AG09309 (cell line): ENCODE measurements around the gene IL20RB.

Source experiments
- DNase-seq: peaks from one replicate; pipeline ENCODE4 v3.0.0-alpha.2; 2010; ENCODE audit warnings: low read depth
- H3K4me3 ChIP-seq: 2 replicates; pipeline ENCODE4 v1.5.1; 2011; ENCODE audit warnings: mild to moderate bottlenecking, low read depth, low read length, moderate library complexity; ENCODE audit not compliant: control insufficient read depth
- CTCF ChIP-seq: IDR thresholded peaks from 2 replicates; pipeline ENCODE4 v1.5.1; 2011; ENCODE audit warnings: mild to moderate bottlenecking, low read depth, low read length, inconsistent platforms; ENCODE audit not compliant: insufficient read depth, control insufficient read depth; ENCODE audit errors: missing control alignments

IL20RB gene

GRCh38 chr3:136932523-136932922 lies 25.3 kb upstream of the IL20RB start:
- TF ChIP-seq CTCF: no peak
- no peak for DNase-seq
- no peak overlapping the region for H3K4me3 ChIP-seq

DNA sequence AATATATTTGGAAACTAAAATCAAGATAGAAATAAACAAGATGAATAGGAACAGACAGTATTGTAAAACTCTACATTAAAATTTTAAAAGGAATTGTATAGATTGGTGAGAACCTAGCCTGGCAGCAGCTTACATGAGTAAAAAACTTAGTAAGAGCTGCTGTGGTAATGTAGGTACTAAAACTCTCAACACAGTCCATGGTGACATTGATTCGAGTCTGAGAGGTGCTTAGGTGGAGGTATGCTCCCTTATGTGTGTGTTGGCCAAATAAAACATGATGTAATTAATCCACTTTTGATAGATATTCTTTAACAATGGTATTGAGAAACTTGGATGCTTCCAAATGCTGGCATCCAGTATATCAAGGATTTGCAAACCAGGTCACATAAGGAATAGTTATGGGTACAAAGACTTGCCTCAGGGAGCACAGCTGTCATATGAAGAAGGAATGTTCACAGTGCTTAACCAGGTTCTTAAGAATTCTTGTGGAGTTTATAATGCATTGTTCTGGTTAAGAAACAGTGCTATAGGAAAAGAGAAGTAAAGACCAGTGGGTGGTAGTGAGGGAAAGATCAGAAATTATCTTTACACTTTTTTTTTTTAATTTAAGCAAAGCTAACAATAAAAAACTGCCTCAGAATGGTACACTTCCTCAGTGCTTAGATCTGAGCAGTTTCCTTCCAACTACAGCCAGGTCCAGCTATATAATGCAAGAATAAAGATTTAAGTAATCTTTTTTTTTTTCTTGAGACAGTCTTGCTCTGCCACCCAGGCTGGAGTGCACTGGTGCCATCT lies 24.6 kb upstream of the IL20RB start:
- no peak overlapping the region for H3K4me3 ChIP-seq
- no peak for DNase-seq
- no peak for TF ChIP-seq CTCF

- TF ChIP-seq CTCF: no peak
- no peak for DNase-seq
- H3K4me3 ChIP-seq: no peak overlapping the region
These were observed 20.6 kb upstream of the IL20RB start for GRCh38 chr3:136937175-136937574.

DNA sequence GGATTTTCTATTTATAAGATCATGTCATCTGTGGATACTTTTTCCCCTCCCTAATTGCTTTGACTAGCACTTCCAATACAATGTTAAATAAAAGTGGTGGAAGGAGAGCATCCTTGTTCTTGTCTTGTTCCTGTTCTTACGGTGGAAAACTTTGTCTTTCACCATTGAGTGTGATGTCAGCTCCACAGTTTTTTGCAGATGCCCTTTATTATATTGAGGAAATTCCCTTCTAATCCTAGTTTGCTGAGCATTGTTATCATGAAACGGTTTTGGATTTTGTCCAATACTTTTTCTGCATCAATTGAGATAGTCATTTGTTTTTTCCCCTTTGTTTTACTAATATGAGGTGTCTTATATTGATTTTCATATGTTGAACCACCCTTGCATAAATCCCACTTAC lies 19.9 kb upstream of the IL20RB start:
- TF ChIP-seq CTCF: no peak
- DNase-seq: no peak
- H3K4me3 ChIP-seq: no peak overlapping the region

- DNase-seq: no peak
- H3K4me3 ChIP-seq: no peak overlapping the region
- no peak for TF ChIP-seq CTCF
These were observed 19.4 kb upstream of the IL20RB start for GRCh38 chr3:136938334-136938733.

DNA sequence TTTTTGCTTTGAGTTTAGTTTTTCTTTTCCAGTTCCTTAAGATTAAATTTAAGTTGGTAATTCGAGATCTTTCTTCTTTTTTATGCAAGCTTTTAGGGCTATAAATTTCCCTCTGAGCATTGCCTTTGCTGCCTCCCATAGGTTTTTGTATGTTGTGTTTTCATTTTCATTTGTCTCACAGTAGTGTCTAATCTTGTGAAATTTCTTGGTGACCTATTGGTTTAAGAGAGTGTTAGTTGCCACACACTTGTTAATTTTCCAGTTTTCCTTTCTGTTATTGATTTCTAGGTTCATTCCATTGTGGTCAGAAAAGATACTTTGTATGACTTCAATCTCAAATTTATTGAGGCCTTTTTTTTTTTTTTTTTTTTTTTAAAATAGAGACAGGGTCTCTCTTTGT lies 18.3 kb upstream of the IL20RB start:
- TF ChIP-seq CTCF: no peak
- no peak overlapping the region for H3K4me3 ChIP-seq
- DNase-seq: no peak

GRCh38 chr3:136942803-136943202 lies 15.0 kb upstream of the IL20RB start:
- TF ChIP-seq CTCF: no peak
- no peak overlapping the region for H3K4me3 ChIP-seq
- DNase-seq: no peak
